Measurements from ENCODE around the gene NOSIP. TPM values are rescaled to one million over a fixed set of nuclear protein-coding genes. Genes with fewer than 3 reads are reported as not detected.

NOSIP gene
- total RNA-seq, 1 donor from 2014 or later: 64.8 TPM

DNA sequence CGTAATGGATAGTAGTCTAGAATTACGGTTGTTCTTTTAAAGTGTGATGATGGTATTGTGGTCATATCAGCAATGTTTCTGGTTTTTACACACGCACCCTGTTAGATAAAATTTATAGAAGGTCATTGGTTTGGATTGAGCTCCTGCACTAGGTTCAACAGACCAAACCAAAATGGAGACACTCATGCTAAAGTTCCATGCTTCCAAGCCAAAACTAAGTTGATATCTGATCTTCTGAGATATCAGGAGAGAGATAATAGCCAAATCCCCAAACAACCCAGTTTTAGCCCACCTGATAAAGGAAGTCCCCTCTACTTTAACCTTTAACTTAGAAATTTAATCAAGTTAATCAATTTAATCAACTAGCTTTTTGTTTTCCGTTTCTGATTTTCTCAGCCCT is 1.2 kb downstream of the NOSIP start:
- no peak overlapping the region for H3K27ac Mint-ChIP-seq
- intact Hi-C loops (cut with micrococcal nuclease): no loop called here
- no peaks in the 10 kb centered on the region for H3K27me3 Mint-ChIP-seq (ENCODE audit: low read depth)
- H3K4me1 Mint-ChIP-seq (ENCODE audit: low read depth): peaks cover 20% of the 10 kb centered on the region
- DNase-seq (ENCODE audit: low spot score): no peak
- H3K36me3 Mint-ChIP-seq (ENCODE audit: low read depth): peaks cover 17% of the 10 kb centered on the region
- peak overlapping the region; percentile 94 for H3K4me3 Mint-ChIP-seq (ENCODE audit: low read depth)
- H3K9me3 Mint-ChIP-seq: no peaks in the 10 kb centered on the region

GRCh38 chr19:49574206-49574755 is 6.1 kb downstream of the NOSIP start:
- H3K4me1 Mint-ChIP-seq (ENCODE audit: low read depth): peaks cover 28% of the 10 kb centered on the region

GRCh38 chr19:49573425-49573824 is 6.9 kb downstream of the NOSIP start:
- no peaks in the 10 kb centered on the region for H3K27me3 Mint-ChIP-seq (ENCODE audit: low read depth)
- H3K4me3 Mint-ChIP-seq (ENCODE audit: low read depth): no peak overlapping the region
- intact Hi-C loops (cut with micrococcal nuclease): no loop called here

More at GRCh38 chr19:49574206-49574755, 6.1 kb downstream of the NOSIP start:
- H3K4me3 Mint-ChIP-seq (ENCODE audit: low read depth): no peak overlapping the region
- no peak overlapping the region for H3K27ac Mint-ChIP-seq
- no peaks in the 10 kb centered on the region for H3K27me3 Mint-ChIP-seq (ENCODE audit: low read depth)
- peaks cover 22% of the 10 kb centered on the region for H3K36me3 Mint-ChIP-seq (ENCODE audit: low read depth)
- intact Hi-C loops (cut with micrococcal nuclease): no loop called here
- DNase-seq (ENCODE audit: low spot score): no peak
- H3K9me3 Mint-ChIP-seq: no peaks in the 10 kb centered on the region

DNA sequence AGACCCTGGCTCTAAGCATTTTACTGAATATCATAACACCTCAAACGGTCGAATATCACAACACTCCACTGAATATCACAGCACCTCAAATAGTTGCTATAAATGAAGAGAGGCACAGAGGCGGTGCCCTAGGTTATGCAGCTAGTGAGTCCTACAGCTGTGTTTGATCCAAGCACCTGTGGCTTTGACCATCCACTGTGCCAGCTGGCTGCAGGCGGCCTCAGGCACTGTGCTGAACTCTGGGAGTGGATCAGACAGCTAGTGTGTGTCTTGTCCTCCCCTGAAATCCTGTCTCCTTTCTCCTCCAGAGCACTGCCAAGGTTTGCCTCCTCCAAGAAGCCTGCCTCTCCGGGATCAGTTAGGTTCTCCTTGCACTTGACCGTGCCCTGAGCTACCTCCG is 7.3 kb downstream of the NOSIP start:
- Mint-ChIP-seq H3K27me3 (ENCODE audit: low read depth) (no peaks in the 10 kb centered on the region), H3K9me3 (no peaks in the 10 kb centered on the region), H3K36me3 (ENCODE audit: low read depth) (peaks cover 22% of the 10 kb centered on the region), H3K4me3 (ENCODE audit: low read depth) (no peak overlapping the region), H3K4me1 (ENCODE audit: low read depth) (peaks cover 29% of the 10 kb centered on the region), H3K27ac (no peak overlapping the region)
- intact Hi-C loops (cut with micrococcal nuclease): no loop called here
- no peak for DNase-seq (ENCODE audit: low spot score)

More at GRCh38 chr19:49573425-49573824, 6.9 kb downstream of the NOSIP start:
- Mint-ChIP-seq H3K4me1 (ENCODE audit: low read depth) (peaks cover 25% of the 10 kb centered on the region), H3K27ac (no peak overlapping the region), H3K9me3 (no peaks in the 10 kb centered on the region), H3K36me3 (ENCODE audit: low read depth) (peaks cover 22% of the 10 kb centered on the region)
- DNase-seq (ENCODE audit: low spot score): no peak

GRCh38 chr19:49570997-49571676 is 9.2 kb downstream of the NOSIP start:
- H3K27ac Mint-ChIP-seq: peak overlapping the region; percentile 38
- DNase-seq (ENCODE audit: low spot score): no peak
- H3K36me3 Mint-ChIP-seq (ENCODE audit: low read depth): peaks cover 28% of the 10 kb centered on the region
- peaks cover 39% of the 10 kb centered on the region for H3K4me1 Mint-ChIP-seq (ENCODE audit: low read depth)
- no peaks in the 10 kb centered on the region for H3K9me3 Mint-ChIP-seq
- no peaks in the 10 kb centered on the region for H3K27me3 Mint-ChIP-seq (ENCODE audit: low read depth)
- no peak overlapping the region for H3K4me3 Mint-ChIP-seq (ENCODE audit: low read depth)
- intact Hi-C loops (cut with micrococcal nuclease): loop anchor here (1.0 kb wide), 2 partner anchors 24 to 65 kb away; no protein-coding TSS in a partner anchor

DNA sequence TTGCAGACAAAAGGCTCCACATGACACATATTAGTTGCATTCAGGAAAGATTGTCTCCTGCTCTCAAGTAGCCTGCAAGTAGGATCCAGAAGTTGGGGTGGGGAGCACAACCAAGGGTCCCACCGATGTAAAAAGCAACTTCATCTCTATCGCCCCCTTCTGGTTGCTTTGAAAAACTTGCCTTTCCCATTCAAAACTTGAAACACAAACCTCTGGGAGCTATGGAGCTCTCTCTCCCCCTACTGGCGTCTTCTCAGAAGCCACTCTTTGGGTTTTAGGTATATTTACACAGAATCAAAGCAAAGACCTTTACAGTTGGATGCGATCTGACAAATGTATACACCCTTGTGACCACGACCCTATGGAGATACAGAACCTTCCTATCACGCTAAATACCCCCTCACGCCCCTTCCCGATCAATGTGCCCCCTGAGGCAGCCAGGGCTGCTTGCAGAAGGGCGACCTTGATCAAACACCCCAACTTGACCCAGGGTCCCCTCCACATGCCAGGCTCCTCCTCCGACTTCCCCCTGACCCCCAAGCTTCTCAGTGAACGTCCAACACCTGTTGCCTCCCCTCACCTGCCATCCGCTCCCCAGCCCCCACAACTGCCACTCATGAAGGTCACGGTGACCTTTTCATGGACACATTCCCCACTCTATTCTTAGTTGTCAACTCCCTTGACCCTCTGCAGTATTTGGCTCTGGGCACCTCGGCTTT is 10.1 kb downstream of the NOSIP start:
- Mint-ChIP-seq H3K27me3 (ENCODE audit: low read depth) (no peaks in the 10 kb centered on the region), H3K27ac (peak overlapping the region; percentile 77), H3K36me3 (ENCODE audit: low read depth) (peaks cover 21% of the 10 kb centered on the region), H3K9me3 (no peaks in the 10 kb centered on the region), H3K4me3 (ENCODE audit: low read depth) (no peak overlapping the region), H3K4me1 (ENCODE audit: low read depth) (peaks cover 40% of the 10 kb centered on the region)
- intact Hi-C loops (cut with micrococcal nuclease): loop anchor here (1.0 kb wide), 2 partner anchors 23 to 64 kb away; no protein-coding TSS in a partner anchor
- DNase-seq (ENCODE audit: low spot score): peak; percentile 69

- peaks cover 50% of the 10 kb centered on the region for H3K4me1 Mint-ChIP-seq (ENCODE audit: low read depth)
These were observed 12.4 kb downstream of the NOSIP start for GRCh38 chr19:49567861-49568441.

DNA sequence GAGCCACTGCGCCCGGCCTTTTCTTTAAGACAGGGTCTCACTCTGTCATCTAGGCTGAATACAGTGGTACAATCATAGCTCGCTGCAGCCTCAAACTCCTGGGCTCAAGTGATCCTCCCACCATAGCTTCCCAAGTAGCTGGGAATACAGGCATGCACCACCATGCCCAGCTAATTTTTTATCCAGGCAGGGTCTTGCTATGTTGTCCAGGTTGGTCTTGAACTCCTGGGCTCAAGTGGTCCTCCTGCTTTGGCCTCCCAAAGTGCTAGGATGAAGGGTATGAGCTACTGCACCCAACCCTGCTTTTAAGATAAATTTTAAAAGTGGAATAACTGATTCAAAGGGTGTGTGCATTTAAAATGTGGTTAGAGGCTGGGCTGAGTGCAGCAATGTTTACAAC is 14.1 kb downstream of the NOSIP start:
- Mint-ChIP-seq H3K4me1 (ENCODE audit: low read depth) (peaks cover 57% of the 10 kb centered on the region), H3K27me3 (ENCODE audit: low read depth) (no peaks in the 10 kb centered on the region), H3K9me3 (no peaks in the 10 kb centered on the region), H3K27ac (peak overlapping the region; percentile 33), H3K36me3 (ENCODE audit: low read depth) (peaks cover 28% of the 10 kb centered on the region), H3K4me3 (ENCODE audit: low read depth) (no peak overlapping the region)
- no peak for DNase-seq (ENCODE audit: low spot score)
- intact Hi-C loops (cut with micrococcal nuclease): no loop called here

More at GRCh38 chr19:49567861-49568441, 12.4 kb downstream of the NOSIP start:
- peak overlapping the region; percentile 84 for H3K27ac Mint-ChIP-seq
- peaks cover 25% of the 10 kb centered on the region for H3K36me3 Mint-ChIP-seq (ENCODE audit: low read depth)
- intact Hi-C loops (cut with micrococcal nuclease): loop anchor here (1.0 to 2.0 kb wide), 2 partner anchors 8 to 13 kb away; no protein-coding TSS in a partner anchor
- peak overlapping the region; percentile 37 for H3K4me3 Mint-ChIP-seq (ENCODE audit: low read depth)
- H3K27me3 Mint-ChIP-seq (ENCODE audit: low read depth): no peaks in the 10 kb centered on the region
- no peaks in the 10 kb centered on the region for H3K9me3 Mint-ChIP-seq
- DNase-seq (ENCODE audit: low spot score): peak; percentile 83

DNA sequence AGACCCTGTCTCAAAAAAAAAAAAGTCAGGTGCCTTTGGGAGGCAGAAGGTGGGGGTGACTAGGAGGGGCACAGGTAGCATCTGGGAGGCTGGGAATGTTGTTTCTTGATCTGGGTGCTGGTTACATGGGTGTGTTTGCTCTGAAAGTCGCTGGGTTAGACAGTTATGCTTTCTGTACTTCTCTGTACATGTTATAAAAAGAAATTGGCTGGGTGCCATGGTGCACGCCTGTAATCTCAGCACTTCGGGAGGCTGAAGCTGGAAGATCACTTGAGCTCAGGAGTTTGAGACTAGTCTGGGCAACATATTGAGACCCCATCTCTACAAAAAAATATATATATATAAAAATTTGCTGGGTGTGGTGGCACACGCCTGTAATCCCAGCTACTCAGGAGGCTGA is 15.1 kb downstream of the NOSIP start:
- no peak overlapping the region for H3K4me3 Mint-ChIP-seq (ENCODE audit: low read depth)
- H3K9me3 Mint-ChIP-seq: no peaks in the 10 kb centered on the region
- DNase-seq (ENCODE audit: low spot score): no peak
- H3K27ac Mint-ChIP-seq: peak overlapping the region; percentile 82
- H3K36me3 Mint-ChIP-seq (ENCODE audit: low read depth): peaks cover 33% of the 10 kb centered on the region
- intact Hi-C loops (cut with micrococcal nuclease): no loop called here
- no peaks in the 10 kb centered on the region for H3K27me3 Mint-ChIP-seq (ENCODE audit: low read depth)
- H3K4me1 Mint-ChIP-seq (ENCODE audit: low read depth): peaks cover 60% of the 10 kb centered on the region

DNA sequence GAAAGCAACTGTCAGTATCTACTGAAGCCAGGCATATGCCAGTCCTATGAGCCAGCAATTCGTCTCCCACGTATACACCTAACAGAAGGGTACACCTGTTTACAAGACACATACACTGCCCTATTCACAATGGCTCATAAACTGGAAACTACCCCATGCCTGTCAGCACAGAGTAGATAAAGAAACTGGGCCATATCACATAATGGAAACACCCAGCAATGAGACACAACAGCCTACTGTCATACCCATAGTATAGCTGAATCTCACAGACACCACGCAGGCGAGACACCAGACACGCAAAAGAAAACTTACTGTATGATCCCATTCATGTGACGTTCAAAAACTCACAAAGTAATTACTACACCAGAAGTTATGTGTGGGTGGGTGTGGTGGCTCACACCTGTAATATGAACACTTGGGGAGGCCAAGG is 15.7 kb downstream of the NOSIP start:
- H3K4me1 Mint-ChIP-seq (ENCODE audit: low read depth): peaks cover 61% of the 10 kb centered on the region
- no peaks in the 10 kb centered on the region for H3K9me3 Mint-ChIP-seq
- H3K27me3 Mint-ChIP-seq (ENCODE audit: low read depth): no peaks in the 10 kb centered on the region
- intact Hi-C loops (cut with micrococcal nuclease): no loop called here
- peak overlapping the region; percentile 82 for H3K27ac Mint-ChIP-seq
- peaks cover 39% of the 10 kb centered on the region for H3K36me3 Mint-ChIP-seq (ENCODE audit: low read depth)
- H3K4me3 Mint-ChIP-seq (ENCODE audit: low read depth): no peak overlapping the region
- no peak for DNase-seq (ENCODE audit: low spot score)

DNA sequence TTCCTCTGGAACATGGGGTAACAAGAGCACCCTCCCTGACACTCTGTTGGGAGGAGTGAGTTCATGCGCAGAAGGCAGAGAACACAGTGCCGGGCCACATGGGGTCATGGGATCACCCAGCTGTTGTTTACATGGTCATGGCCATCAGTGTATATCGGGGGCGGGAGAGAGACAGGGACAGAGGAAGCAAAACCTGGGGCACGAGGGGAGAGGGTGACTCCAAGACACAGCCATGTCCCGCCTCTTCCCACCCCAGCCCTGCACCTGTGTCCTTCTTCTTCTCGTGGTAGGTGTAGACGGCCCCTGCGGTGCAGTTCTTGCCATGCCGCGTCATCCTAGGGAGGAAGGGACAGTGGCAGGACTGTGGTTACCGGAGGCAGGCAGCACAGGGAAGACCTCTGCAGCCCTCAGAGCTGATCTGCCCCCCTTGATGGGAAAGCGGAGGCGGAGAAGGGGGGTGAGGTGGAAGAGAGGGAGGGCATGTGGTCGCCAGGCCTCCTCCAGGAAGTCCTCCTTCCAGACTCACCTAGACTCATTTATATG is 19.9 kb downstream of the NOSIP start:
- peaks cover 66% of the 10 kb centered on the region for H3K36me3 Mint-ChIP-seq (ENCODE audit: low read depth)
- intact Hi-C loops (cut with micrococcal nuclease): loop anchor here (1.0 kb wide), 1 partner anchor 8 kb away; no protein-coding TSS in a partner anchor
- H3K27ac Mint-ChIP-seq: peak overlapping the region; percentile 92
- H3K4me3 Mint-ChIP-seq (ENCODE audit: low read depth): peak overlapping the region; percentile 74
- H3K4me1 Mint-ChIP-seq (ENCODE audit: low read depth): peaks cover 66% of the 10 kb centered on the region
- no peaks in the 10 kb centered on the region for H3K9me3 Mint-ChIP-seq
- H3K27me3 Mint-ChIP-seq (ENCODE audit: low read depth): no peaks in the 10 kb centered on the region
- DNase-seq (ENCODE audit: low spot score): no peak

- Mint-ChIP-seq H3K9me3 (no peaks in the 10 kb centered on the region), H3K27ac (peak overlapping the region; percentile 92), H3K4me1 (ENCODE audit: low read depth) (peaks cover 65% of the 10 kb centered on the region), H3K36me3 (ENCODE audit: low read depth) (peaks cover 67% of the 10 kb centered on the region), H3K4me3 (ENCODE audit: low read depth) (peak overlapping the region; percentile 74), H3K27me3 (ENCODE audit: low read depth) (no peaks in the 10 kb centered on the region)
- no peak for DNase-seq (ENCODE audit: low spot score)
- intact Hi-C loops (cut with micrococcal nuclease): loop anchor here (1.0 kb wide), 1 partner anchor 8 kb away; no protein-coding TSS in a partner anchor
These were observed 20.4 kb downstream of the NOSIP start for GRCh38 chr19:49559928-49560327.

Data from activated T-helper 2 cell treated with anti-CD3 and anti-CD28 coated beads, Interferon-gamma antibody, Interleukin-2, Interleukin-4, amounts not matched to agents 10 μg/mL and 5 μg/mL and 100 μg/mL, durations not matched to agents 14 hours and 24 hours and 36 hours (primary cell).